Measurements from ENCODE around the gene AGAP1.

DNA sequence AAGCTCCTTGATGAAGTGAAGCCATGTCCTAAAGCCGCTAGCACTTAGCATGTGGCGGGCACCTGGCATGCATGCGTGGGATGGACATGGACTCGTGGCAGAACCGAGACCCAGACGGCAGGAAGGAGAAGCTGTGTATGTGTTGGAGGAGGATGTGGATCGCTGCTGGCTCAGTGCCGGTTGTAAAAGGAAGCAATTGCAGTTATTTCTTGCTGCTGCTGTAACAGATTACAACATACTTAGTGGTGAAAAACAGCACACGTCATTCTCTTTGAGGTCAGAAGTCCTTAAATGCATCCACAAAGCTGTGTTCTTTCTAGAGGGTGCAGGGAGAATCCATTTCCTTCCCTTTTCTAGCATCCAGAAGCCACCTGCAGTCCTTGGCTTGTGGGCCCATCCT is 74.6 kb downstream of the AGAP1 start:
- TF ChIP-seq CBX2 (IDR thresholded peaks at IDR 0.05; ENCODE audit: borderline replicate concordance, low read depth) (no peak), POLR2A (IDR thresholded peaks at IDR 0.05; ENCODE audit: low read length) (no peak), CTCF (IDR thresholded peaks at IDR 0.05) (no peak), ESRRA (IDR thresholded peaks at IDR 0.05; ENCODE audit: borderline replicate concordance, low read length) (no peak), HDAC2 (IDR thresholded peaks at IDR 0.05) (no peak), CHD2 (IDR thresholded peaks at IDR 0.05; ENCODE audit: low read length, partially characterized antibody) (no peak), MAX (IDR thresholded peaks at IDR 0.05) (no peak), JUNB (IDR thresholded peaks at IDR 0.05) (no peak)
- TF ChIP-seq, protein P1, sequence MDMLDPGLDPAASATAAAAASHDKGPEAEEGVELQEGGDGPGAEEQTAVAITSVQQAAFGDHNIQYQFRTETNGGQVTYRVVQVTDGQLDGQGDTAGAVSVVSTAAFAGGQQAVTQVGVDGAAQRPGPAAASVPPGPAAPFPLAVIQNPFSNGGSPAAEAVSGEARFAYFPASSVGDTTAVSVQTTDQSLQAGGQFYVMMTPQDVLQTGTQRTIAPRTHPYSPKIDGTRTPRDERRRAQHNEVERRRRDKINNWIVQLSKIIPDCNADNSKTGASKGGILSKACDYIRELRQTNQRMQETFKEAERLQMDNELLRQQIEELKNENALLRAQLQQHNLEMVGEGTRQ (IDR thresholded peaks at IDR 0.05), result no peak

Data from A549 (cell line).